ENCODE measurements around the gene FXYD2. TPM values are rescaled to one million over a fixed set of nuclear protein-coding genes. Genes with fewer than 3 reads are reported as not detected.

The FXYD2 gene
- polyA plus RNA-seq, 1 experiment, result not detected

GRCh38 chr11:117809236-117810055 is 15.1 kb downstream of the FXYD2 start:
- DNase-seq (ENCODE audit: low read depth, low spot score), result no peak
- Histone ChIP-seq H3K9me3 (ENCODE audit: control insufficient read depth, insufficient read depth, low read length) (no peaks in the 10 kb centered on the region; the same call in 1 of the 2 replicates), H3K4me3 (ENCODE audit: low read depth, low read length) (no peak overlapping the region), H3K27me3 (ENCODE audit: control insufficient read depth, insufficient read depth, low read length) (peaks cover 16% of the 10 kb centered on the region), H3K27ac (ENCODE audit: low read depth, low read length) (no peak overlapping the region)
- ChIA-PET POLR2A (no interaction called here), CTCF (interaction anchor here (0.6 to 6.4 kb wide), 6 partner anchors 9 to 384 kb away, joined by 3 to 238 read pairs (median 52); no protein-coding TSS in a partner anchor)
- peak; percentile 24; the same call in 1 of the 2 replicates for TF ChIP-seq CTCF (IDR thresholded peaks at IDR 0.05; ENCODE audit: low read depth, low read length)

- no peak for DNase-seq (ENCODE audit: low read depth, low spot score)
- no peak for TF ChIP-seq CTCF (IDR thresholded peaks at IDR 0.05; ENCODE audit: low read depth, low read length)
- H3K27me3 ChIP-seq (ENCODE audit: control insufficient read depth, insufficient read depth, low read length), result peaks cover 16% of the 10 kb centered on the region
- ChIA-PET POLR2A (no interaction called here), CTCF (interaction anchor here (0.6 to 6.4 kb wide), 12 partner anchors 10 to 383 kb away, joined by 3 to 238 read pairs (median 8); no protein-coding TSS in a partner anchor)
- H3K4me3 ChIP-seq (ENCODE audit: low read depth, low read length), result no peak overlapping the region
- H3K9me3 ChIP-seq (ENCODE audit: control insufficient read depth, insufficient read depth, low read length), result no peaks in the 10 kb centered on the region; the same call in 1 of the 2 replicates
- no peak overlapping the region for H3K27ac ChIP-seq (ENCODE audit: low read depth, low read length)
Observed at GRCh38 chr11:117808784-117809183, 15.8 kb downstream of the FXYD2 start.

- ChIA-PET CTCF (interaction anchor here (0.5 to 6.4 kb wide), 42 partner anchors 8 to 766 kb away, joined by 3 to 238 read pairs (median 4); partner anchors contain the start of gene FXYD2), POLR2A (interaction anchor here (0.7 to 1.1 kb wide), 3 partner anchors 9 to 139 kb away, joined by 3 read pairs; no protein-coding TSS in a partner anchor)
- peak; percentile 92 for TF ChIP-seq CTCF (IDR thresholded peaks at IDR 0.05; ENCODE audit: low read depth, low read length)
- DNase-seq (ENCODE audit: low read depth, low spot score), result peak; percentile 29
- Histone ChIP-seq H3K27me3 (ENCODE audit: control insufficient read depth, insufficient read depth, low read length) (peaks cover 19% of the 10 kb centered on the region), H3K9me3 (ENCODE audit: control insufficient read depth, insufficient read depth, low read length) (no peaks in the 10 kb centered on the region; the same call in 1 of the 2 replicates), H3K27ac (ENCODE audit: low read depth, low read length) (no peak overlapping the region), H3K4me3 (ENCODE audit: low read depth, low read length) (no peak overlapping the region)
Observed at GRCh38 chr11:117807482-117808327, 16.8 kb downstream of the FXYD2 start.

GRCh38 chr11:117806846-117807245 is 17.7 kb downstream of the FXYD2 start:
- peaks cover 28% of the 10 kb centered on the region for H3K27me3 ChIP-seq (ENCODE audit: control insufficient read depth, insufficient read depth, low read length)
- no peaks in the 10 kb centered on the region; the same call in 1 of the 2 replicates for H3K9me3 ChIP-seq (ENCODE audit: control insufficient read depth, insufficient read depth, low read length)
- TF ChIP-seq CTCF (IDR thresholded peaks at IDR 0.05; ENCODE audit: low read depth, low read length), result no peak
- no peak for DNase-seq (ENCODE audit: low read depth, low spot score)
- ChIA-PET POLR2A (interaction anchor here (0.8 to 1.1 kb wide), 2 partner anchors 12 to 140 kb away, joined by 3 read pairs; no protein-coding TSS in a partner anchor), CTCF (interaction anchor here (0.5 to 6.4 kb wide), 24 partner anchors 12 to 767 kb away, joined by 3 to 238 read pairs (median 6); partner anchors contain the start of gene FXYD2)
- no peak overlapping the region for H3K4me3 ChIP-seq (ENCODE audit: low read depth, low read length)
- H3K27ac ChIP-seq (ENCODE audit: low read depth, low read length), result no peak overlapping the region

Measured in AG04450 (cell line).